Loucy (cell line): Measurements from ENCODE around the gene SDHAF4.
"Not testable (repeated sequence)": the region's sequence is repeated elsewhere in the genome, so short reads cannot be mapped to it uniquely, and the experiment has no call there.

Experiments
- CTCF ChIP-seq: fragments of 200-600 bp; sonication (generic); conservative IDR thresholded peaks from 2 replicates; pipeline ENCODE4 v1.5.1; 2014; ENCODE audit warnings: mild to moderate bottlenecking, antibody characterized with exemption, low read length
- EZH2phosphoT487 ChIP-seq: fragments of 200-600 bp; IDR thresholded peaks from 2 replicates; pipeline ENCODE4 v1.6.1; 2018; ENCODE audit warnings: antibody characterized with exemption, mild to moderate bottlenecking, moderate library complexity, borderline replicate concordance

GRCh38 chr6:70552286-70552940, 14.3 kb upstream of the SDHAF4 start:
- not testable (repeated sequence) for TF ChIP-seq CTCF, EZH2phosphoT487
